Measurements from ENCODE around the gene TRIM69. TPM values are rescaled to one million over a fixed set of nuclear protein-coding genes. Genes with fewer than 3 reads are reported as not detected.
"Not testable (repeated sequence)": the region's sequence is repeated elsewhere in the genome, so short reads cannot be mapped to it uniquely, and the experiment has no call there.

TRIM69 gene
- total RNA-seq, 1 donor from 2014 or later, result 12.3 TPM

- Histone ChIP-seq H3K27me3 (ENCODE audit: control insufficient read depth, insufficient read depth, low read length) (no peaks in the 10 kb centered on the region), H3K36me3 (ENCODE audit: control insufficient read depth, insufficient read depth, low read length) (peaks cover 2% of the 10 kb centered on the region), H3K4me3 (ENCODE audit: low read depth, low read length) (no peak overlapping the region)
- TF ChIP-seq, protein P1, sequence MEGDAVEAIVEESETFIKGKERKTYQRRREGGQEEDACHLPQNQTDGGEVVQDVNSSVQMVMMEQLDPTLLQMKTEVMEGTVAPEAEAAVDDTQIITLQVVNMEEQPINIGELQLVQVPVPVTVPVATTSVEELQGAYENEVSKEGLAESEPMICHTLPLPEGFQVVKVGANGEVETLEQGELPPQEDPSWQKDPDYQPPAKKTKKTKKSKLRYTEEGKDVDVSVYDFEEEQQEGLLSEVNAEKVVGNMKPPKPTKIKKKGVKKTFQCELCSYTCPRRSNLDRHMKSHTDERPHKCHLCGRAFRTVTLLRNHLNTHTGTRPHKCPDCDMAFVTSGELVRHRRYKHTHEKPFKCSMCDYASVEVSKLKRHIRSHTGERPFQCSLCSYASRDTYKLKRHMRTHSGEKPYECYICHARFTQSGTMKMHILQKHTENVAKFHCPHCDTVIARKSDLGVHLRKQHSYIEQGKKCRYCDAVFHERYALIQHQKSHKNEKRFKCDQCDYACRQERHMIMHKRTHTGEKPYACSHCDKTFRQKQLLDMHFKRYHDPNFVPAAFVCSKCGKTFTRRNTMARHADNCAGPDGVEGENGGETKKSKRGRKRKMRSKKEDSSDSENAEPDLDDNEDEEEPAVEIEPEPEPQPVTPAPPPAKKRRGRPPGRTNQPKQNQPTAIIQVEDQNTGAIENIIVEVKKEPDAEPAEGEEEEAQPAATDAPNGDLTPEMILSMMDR (IDR thresholded peaks at IDR 0.05; ENCODE audit: insufficient read depth, low read length, poor library complexity, severe bottlenecking), result no peak
- no peak for DNase-seq (ENCODE audit: low read depth)
These were observed 16.9 kb upstream of the TRIM69 start for GRCh38 chr15:44719293-44719999.

- H3K36me3 ChIP-seq (ENCODE audit: control insufficient read depth, insufficient read depth, low read length); DNase-seq (ENCODE audit: low read depth); H3K27me3 ChIP-seq (ENCODE audit: control insufficient read depth, insufficient read depth, low read length); H3K4me3 ChIP-seq (ENCODE audit: low read depth, low read length): not testable (repeated sequence)
These were observed 16.3 kb upstream of the TRIM69 start for GRCh38 chr15:44720000-44720435.

- peaks cover 2% of the 10 kb centered on the region for H3K36me3 ChIP-seq (ENCODE audit: control insufficient read depth, insufficient read depth, low read length)
- no peak for DNase-seq (ENCODE audit: low read depth)
- no peak overlapping the region for H3K4me3 ChIP-seq (ENCODE audit: low read depth, low read length)
- TF ChIP-seq, protein P1 (IDR thresholded peaks at IDR 0.05; ENCODE audit: insufficient read depth, low read length, poor library complexity, severe bottlenecking), result no peak
- no peaks in the 10 kb centered on the region for H3K27me3 ChIP-seq (ENCODE audit: control insufficient read depth, insufficient read depth, low read length)
These were observed 15.7 kb upstream of the TRIM69 start for GRCh38 chr15:44720460-44721176.

DNA sequence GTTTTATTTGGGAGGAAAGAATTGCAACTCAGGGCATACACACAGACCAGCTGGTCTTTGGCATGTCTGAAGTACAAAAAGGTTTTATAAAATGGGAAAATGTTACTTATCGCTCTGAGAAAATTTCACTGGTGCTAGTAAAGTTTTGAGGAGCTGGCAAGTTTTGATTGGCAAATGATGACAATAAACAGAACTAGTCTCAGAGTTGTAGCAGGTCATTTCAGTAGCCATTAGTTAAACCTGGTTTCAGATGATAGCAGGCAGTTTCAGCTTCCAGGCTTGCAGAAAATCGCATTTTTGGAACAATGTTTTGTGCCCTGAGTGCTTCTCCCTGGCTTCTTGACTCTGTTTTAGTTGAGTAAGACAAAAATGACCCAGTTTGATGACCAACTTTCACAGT, 14.3 kb upstream of the TRIM69 start:
- DNase-seq (ENCODE audit: low read depth), result no peak
- no peaks in the 10 kb centered on the region for H3K36me3 ChIP-seq (ENCODE audit: control insufficient read depth, insufficient read depth, low read length)
- no peak overlapping the region for H3K4me3 ChIP-seq (ENCODE audit: low read depth, low read length)
- TF ChIP-seq, protein P1 (IDR thresholded peaks at IDR 0.05; ENCODE audit: insufficient read depth, low read length, poor library complexity, severe bottlenecking), result no peak
- H3K27me3 ChIP-seq (ENCODE audit: control insufficient read depth, insufficient read depth, low read length), result no peaks in the 10 kb centered on the region

DNA sequence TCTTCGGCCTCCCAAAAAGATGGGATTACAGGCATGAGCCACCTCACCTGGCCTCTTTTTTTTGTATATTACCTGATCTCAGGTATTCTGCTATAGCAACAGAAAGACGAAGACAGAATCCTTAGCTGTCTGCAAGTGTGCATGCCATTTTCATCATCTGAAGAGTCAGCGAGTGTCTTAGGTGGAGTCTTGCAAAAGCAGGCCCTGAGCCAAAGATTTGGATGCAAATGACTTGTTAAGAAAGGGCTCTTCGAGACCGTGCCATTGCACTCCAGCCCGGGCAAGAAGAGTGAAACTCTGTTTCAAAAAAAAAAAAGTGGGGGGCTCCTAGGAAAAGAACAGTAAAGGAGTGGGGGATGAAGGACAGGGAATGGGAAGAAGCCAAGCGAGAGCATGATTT, 10.2 kb upstream of the TRIM69 start:
- H3K4me3 ChIP-seq (ENCODE audit: low read depth, low read length), result no peak overlapping the region
- H3K36me3 ChIP-seq (ENCODE audit: control insufficient read depth, insufficient read depth, low read length), result no peaks in the 10 kb centered on the region
- DNase-seq (ENCODE audit: low read depth), result no peak
- H3K27me3 ChIP-seq (ENCODE audit: control insufficient read depth, insufficient read depth, low read length), result no peaks in the 10 kb centered on the region
- TF ChIP-seq, protein P1 (IDR thresholded peaks at IDR 0.05; ENCODE audit: insufficient read depth, low read length, poor library complexity, severe bottlenecking), result no peak

DNA sequence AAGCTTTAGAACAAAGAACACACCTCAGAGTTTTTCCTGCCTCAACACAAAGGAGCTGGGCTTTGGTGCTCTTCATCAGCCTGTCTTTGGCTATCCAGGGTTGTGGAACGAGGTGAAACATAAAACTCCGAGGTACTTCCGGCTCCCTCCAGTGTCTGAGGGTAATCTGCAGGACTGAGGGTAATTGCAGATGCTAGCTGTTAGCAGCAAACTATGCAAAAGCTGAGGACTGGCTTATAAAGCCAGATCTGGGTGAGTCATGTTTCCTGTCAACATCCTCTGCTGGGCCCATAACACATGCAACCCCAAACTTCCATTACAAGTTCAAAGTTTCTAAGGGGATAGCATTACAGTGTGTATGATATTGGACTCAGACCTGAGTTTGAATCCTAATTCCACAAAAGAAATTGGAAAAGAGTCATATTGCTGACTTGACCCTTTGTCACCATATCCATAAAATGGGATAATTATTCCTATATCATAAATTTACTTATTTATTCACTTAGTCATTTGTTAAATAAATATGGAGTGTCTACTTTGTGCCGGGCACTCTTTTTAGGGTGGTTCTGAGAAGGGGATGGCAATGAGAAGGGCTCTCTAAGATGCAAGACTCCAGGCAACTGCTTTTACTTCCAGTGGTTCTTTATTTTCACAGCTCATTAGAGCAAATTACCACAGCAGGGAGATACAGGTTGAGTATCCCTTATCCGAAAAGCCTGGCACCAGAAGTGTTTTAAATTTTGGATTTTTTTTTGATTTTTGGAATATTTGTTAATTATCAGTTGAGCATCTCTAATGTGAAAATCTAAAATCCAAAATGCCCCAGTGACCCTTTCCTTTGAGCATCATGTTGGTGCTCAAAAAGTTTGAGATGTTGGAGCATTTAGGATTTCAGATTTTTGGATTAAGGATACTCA, 9.5 kb upstream of the TRIM69 start:
- peak; percentile 77 for DNase-seq (ENCODE audit: low read depth)
- Histone ChIP-seq H3K27me3 (ENCODE audit: control insufficient read depth, insufficient read depth, low read length) (no peaks in the 10 kb centered on the region), H3K4me3 (ENCODE audit: low read depth, low read length) (no peak overlapping the region), H3K36me3 (ENCODE audit: control insufficient read depth, insufficient read depth, low read length) (peaks cover 2% of the 10 kb centered on the region)
- TF ChIP-seq, protein P1 (IDR thresholded peaks at IDR 0.05; ENCODE audit: insufficient read depth, low read length, poor library complexity, severe bottlenecking), result no peak

All from kidney epithelial cell (primary cell).